IPS DF 4.7 (cell line): ENCODE measurements around the gene UBE2L3.

Experiments used
- DNase-seq: peaks from one replicate; pipeline ENCODE4 v3.0.0-alpha.2; 2013; ENCODE audit warnings: low spot score; ENCODE audit errors: extremely low read depth

Gene UBE2L3

DNA sequence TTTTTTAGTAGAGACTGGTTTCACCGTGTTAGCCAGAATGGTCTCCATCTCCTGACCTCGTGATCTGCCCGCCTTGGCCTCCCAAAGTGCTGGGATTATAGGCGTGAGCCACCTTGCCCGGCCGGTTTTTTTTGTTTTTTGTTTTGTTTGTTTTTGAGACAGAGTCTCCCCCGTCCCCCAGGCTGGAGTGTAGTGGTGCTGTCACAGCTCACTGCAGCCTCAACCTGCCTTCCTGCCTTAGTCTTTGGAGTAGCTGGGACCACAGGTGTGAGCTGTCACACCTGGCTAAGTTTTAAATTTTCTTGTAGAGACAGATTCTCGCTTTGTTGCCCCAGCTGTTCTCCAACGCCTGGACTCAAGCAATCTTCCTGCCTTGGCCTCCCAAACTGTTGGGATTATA lies 101.5 kb downstream of the UBE2L3 start:
- no peak for DNase-seq

DNA sequence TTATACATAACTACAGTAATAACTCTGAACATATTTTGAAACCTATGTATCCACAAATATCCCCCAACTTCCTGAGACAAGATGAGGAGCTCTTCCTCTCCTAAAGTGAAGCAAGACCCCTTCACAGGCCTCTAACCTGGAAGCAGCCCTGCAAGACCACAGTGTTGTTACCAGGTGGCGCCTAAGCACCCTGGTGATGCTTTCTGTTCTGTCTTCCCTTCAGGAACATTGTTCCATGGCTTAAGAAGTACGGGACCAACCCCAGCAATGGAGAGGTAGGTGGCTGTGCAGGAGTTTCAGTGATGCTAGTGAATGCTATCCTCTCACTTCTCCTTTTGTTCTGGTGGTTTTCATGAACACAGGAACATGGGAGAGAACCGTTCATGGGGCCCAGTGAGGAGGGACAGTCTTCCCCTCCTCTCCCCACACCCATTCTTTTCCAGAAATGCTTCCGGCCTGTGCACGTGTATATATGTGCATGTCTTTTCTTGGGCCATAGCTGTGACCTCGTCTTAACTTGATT lies 104.7 kb downstream of the UBE2L3 start:
- DNase-seq: no peak
